H9 (cell line): ENCODE data around the gene DCX. TPM values are rescaled to one million over a fixed set of nuclear protein-coding genes. Genes with fewer than 3 reads are reported as not detected.

Experiments used
- DNase-seq: peaks from one replicate; pipeline ENCODE4 v3.0.0-alpha.2; 2017
- H2AFZ ChIP-seq: one replicate; pipeline ENCODE4 v1.6.1; 2013; ENCODE audit warnings: mild to moderate bottlenecking, low read length, control low read depth, moderate library complexity
- H2AK5ac ChIP-seq: 2 replicates; pipeline ENCODE4 v1.6.1; 2013; ENCODE audit warnings: low read length, control low read depth, mixed read lengths; ENCODE audit not compliant: insufficient read length
- H2BK120ac ChIP-seq: one replicate; pipeline ENCODE4 v1.6.1; 2013; ENCODE audit warnings: low read depth, mild to moderate bottlenecking, low read length, control low read depth, inconsistent platforms; ENCODE audit not compliant: poor library complexity, severe bottlenecking
- H2BK12ac ChIP-seq: 2 replicates; pipeline ENCODE4 v1.6.1; 2013; ENCODE audit warnings: low read length, control low read depth, mixed read lengths, low read depth; ENCODE audit not compliant: insufficient read length
- H2BK15ac ChIP-seq: 2 replicates; pipeline ENCODE4 v1.6.1; 2013; ENCODE audit warnings: low read depth, low read length, control low read depth
- H2BK20ac ChIP-seq: one replicate; pipeline ENCODE4 v1.6.1; 2013; ENCODE audit warnings: low read depth, mild to moderate bottlenecking, low read length, control low read depth, inconsistent platforms; ENCODE audit not compliant: poor library complexity, severe bottlenecking
- H2BK5ac ChIP-seq: 2 replicates; pipeline ENCODE4 v1.6.1; 2013; ENCODE audit warnings: low read length, control low read depth, mixed read lengths; ENCODE audit not compliant: insufficient read length
- H3K14ac ChIP-seq: 2 replicates; pipeline ENCODE4 v1.6.1; 2013; ENCODE audit warnings: low read length, control low read depth; ENCODE audit not compliant: insufficient read depth
- H3K18ac ChIP-seq: 2 replicates; pipeline ENCODE4 v1.6.1; 2013; ENCODE audit warnings: low read depth, mild to moderate bottlenecking, mixed read lengths, low read length, control low read depth; ENCODE audit not compliant: insufficient read length
- H3K23ac ChIP-seq: 2 replicates; pipeline ENCODE4 v1.6.1; 2013; ENCODE audit warnings: low read length, control low read depth, mixed read lengths, low read depth; ENCODE audit not compliant: insufficient read length
- H3K23me2 ChIP-seq: 2 replicates; pipeline ENCODE4 v1.6.1; 2013; ENCODE audit warnings: low read depth, mild to moderate bottlenecking, mixed read lengths, low read length, control low read depth; ENCODE audit not compliant: insufficient read length, poor library complexity, severe bottlenecking
- H3K27ac ChIP-seq: 2 replicates; pipeline ENCODE4 v1.5.1; 2013; ENCODE audit warnings: low read length, control low read depth, mixed read lengths, low read depth; ENCODE audit not compliant: insufficient read length
- H3K27me3 ChIP-seq: 2 replicates; pipeline ENCODE4 v1.6.1; 2013; ENCODE audit warnings: low read length, control low read depth, inconsistent platforms; ENCODE audit not compliant: insufficient read depth
- H3K4ac ChIP-seq: 2 replicates; pipeline ENCODE4 v1.6.1; 2013; ENCODE audit warnings: low read depth, mild to moderate bottlenecking, control low read depth, inconsistent platforms, low read length, moderate library complexity
- H3K4me1 ChIP-seq: 2 replicates; pipeline ENCODE4 v1.6.1; 2013; ENCODE audit warnings: low read length, control low read depth, inconsistent platforms; ENCODE audit not compliant: insufficient read depth
- H3K4me2 ChIP-seq: 2 replicates; pipeline ENCODE4 v1.6.1; 2013; ENCODE audit warnings: low read length, control low read depth, mixed read lengths; ENCODE audit not compliant: insufficient read length, insufficient read depth
- H3K56ac ChIP-seq: 2 replicates; pipeline ENCODE4 v1.6.1; 2013; ENCODE audit warnings: low read depth, mild to moderate bottlenecking, mixed read lengths, low read length, control low read depth; ENCODE audit not compliant: insufficient read length
- H3K79me1 ChIP-seq: 2 replicates; pipeline ENCODE4 v1.6.1; 2013; ENCODE audit warnings: low read depth, mild to moderate bottlenecking, moderate library complexity, low read length, control low read depth, inconsistent platforms; ENCODE audit not compliant: insufficient read depth, poor library complexity, severe bottlenecking
- H3K79me2 ChIP-seq: 2 replicates; pipeline ENCODE4 v1.6.1; 2013; ENCODE audit warnings: low read length, control low read depth, inconsistent platforms; ENCODE audit not compliant: insufficient read depth
- H3K9ac ChIP-seq: 2 replicates; pipeline ENCODE4 v1.6.1; 2013; ENCODE audit warnings: low read length, control low read depth, mixed read lengths; ENCODE audit not compliant: insufficient read length; ENCODE audit errors: extremely low read depth
- H3K9me3 ChIP-seq: one replicate; pipeline ENCODE4 v1.6.1; 2013; ENCODE audit warnings: low read depth, low read length, inconsistent platforms; ENCODE audit not compliant: control insufficient read depth
- H3T11ph ChIP-seq: one replicate; pipeline ENCODE4 v1.6.1; 2013; ENCODE audit warnings: mild to moderate bottlenecking, low read length, control low read depth, inconsistent platforms
- H4K20me1 ChIP-seq: one replicate; pipeline ENCODE4 v1.6.1; 2013; ENCODE audit not compliant: control insufficient read depth, insufficient read length, insufficient read depth
- H4K5ac ChIP-seq: 2 replicates; pipeline ENCODE4 v1.6.1; 2013; ENCODE audit warnings: low read depth, mild to moderate bottlenecking, mixed read lengths, low read length, control low read depth; ENCODE audit not compliant: insufficient read length
- H4K8ac ChIP-seq: replicated peaks from 2 replicates; pipeline ENCODE4 v1.6.1; 2013; ENCODE audit warnings: low read length, control low read depth, mixed read lengths, low read depth; ENCODE audit not compliant: insufficient read length
- H4K91ac ChIP-seq: 2 replicates; pipeline ENCODE4 v1.6.1; 2013; ENCODE audit warnings: low read depth, mild to moderate bottlenecking, moderate library complexity, mixed read lengths, low read length, control low read depth; ENCODE audit not compliant: insufficient read length
- H3K27ac Mint-ChIP-seq, 3 experiments: 2 replicates in 2 of 3; 3 replicates in 1 of 3; pipeline ENCODE4 v1.8.0; 2020 to 2021; ENCODE audit warnings: mixed read lengths in 3 of 3, mild to moderate bottlenecking in 1 of 3, moderate library complexity in 1 of 3
- H3K27me3 Mint-ChIP-seq: 2 replicates; pipeline ENCODE4 v1.8.0; 2021; ENCODE audit warnings: low read depth, mild to moderate bottlenecking, moderate library complexity, mixed read lengths
- H3K36me3 Mint-ChIP-seq, 3 experiments: 2 replicates in 2 of 3; 3 replicates in 1 of 3; pipeline ENCODE4 v1.8.0; 2020 to 2021; ENCODE audit warnings: low read depth in 3 of 3, mixed read lengths in 3 of 3; ENCODE audit not compliant: insufficient read depth in 1 of 3
- H3K4me1 Mint-ChIP-seq, 2 experiments: 2 replicates each; pipeline ENCODE4 v1.8.0; 2020; ENCODE audit warnings: mixed read lengths in 2 of 2
- H3K4me3 Mint-ChIP-seq, 2 experiments: 2 replicates in 1 of 2; 3 replicates in 1 of 2; pipeline ENCODE4 v1.8.0; 2020 to 2021; ENCODE audit warnings: mild to moderate bottlenecking in 2 of 2, mixed read lengths in 2 of 2, moderate library complexity in 1 of 2
- H3K9me3 Mint-ChIP-seq, 2 experiments: 2 replicates in 1 of 2; 3 replicates in 1 of 2; pipeline ENCODE4 v1.8.0; 2020; ENCODE audit warnings: mild to moderate bottlenecking in 2 of 2, mixed read lengths in 2 of 2, moderate library complexity in 1 of 2
- CTCF ChIP-seq: fragments of 200-600 bp; sonication (generic); conservative IDR thresholded peaks from 3 replicates; pipeline ENCODE4 v1.8.0; 2021; ENCODE audit warnings: antibody characterized with exemption, mild to moderate bottlenecking
- WGBS: extraction: QIAGEN DNeasy Blood & Tissue Kit; methylation state at CpG from one replicate; pipeline ENCODE4 v1.1.7; 2013; ENCODE audit warnings: missing lambda C conversion rate, low lambda C conversion rate, mixed read lengths; ENCODE audit not compliant: insufficient read length; ENCODE audit errors: extremely low coverage; 5-methylcytosine and 5-hydroxymethylcytosine counted together
- total RNA-seq: library from RNA; stranded (reverse); gene quantifications from 2 replicates; pipeline ENCODE4 v1.2.1, GENCODE V29; 2021

The DCX gene
- total RNA-seq, 1 experiment from 2014 or later: 2.0 TPM

- Mint-ChIP-seq H3K9me3 (no peaks in the 10 kb centered on the region), H3K27ac (no peak overlapping the region), H3K4me1 (peaks cover 0 to 4% of the 10 kb centered on the region in 2 experiments; a peak in 2 of 4 replicates), H3K36me3 (no peaks in the 10 kb centered on the region), H3K4me3 (no peak overlapping the region), H3K27me3 (peaks cover 5% of the 10 kb centered on the region)
- Histone ChIP-seq H3K27me3 (no peaks in the 10 kb centered on the region; the same call in 1 of the 2 replicates), H2BK15ac (no peak overlapping the region), H2BK12ac (no peak overlapping the region), H2AFZ (no peak overlapping the region), H3K4me2 (no peak overlapping the region), H2BK5ac (no peak overlapping the region), H3K23ac (no peak overlapping the region), H4K8ac (no peak overlapping the region), H3K9me3 (no peaks in the 10 kb centered on the region), H3K4me1 (no peaks in the 10 kb centered on the region), H3T11ph (no peak overlapping the region), H4K91ac (no peak overlapping the region), H3K4ac (no peak overlapping the region), H3K27ac (no peak overlapping the region), H3K9ac (no peak overlapping the region), H3K56ac (no peak overlapping the region), H3K79me1 (no peaks in the 10 kb centered on the region), H3K14ac (no peak overlapping the region; the same call in 1 of the 2 replicates), H3K79me2 (no peaks in the 10 kb centered on the region), H3K23me2 (no peaks in the 10 kb centered on the region), H4K5ac (no peak overlapping the region), H2AK5ac (no peak overlapping the region), H4K20me1 (no peaks in the 10 kb centered on the region), H3K18ac (no peak overlapping the region), H2BK20ac (no peak overlapping the region), H2BK120ac (no peak overlapping the region)
- no peak for TF ChIP-seq CTCF
- DNase-seq: no peak
- no CpG with 5 or more reads among the region's 2 CpGs for WGBS
Measured at GRCh38 chrX:111283446-111283845, 128.5 kb downstream of the DCX start.
